ENCODE measurements around the gene DTNB. TPM values are rescaled to one million over a fixed set of nuclear protein-coding genes. Genes with fewer than 3 reads are reported as not detected.

DTNB gene
- total and polyA plus RNA-seq, 2 experiments from 2014 or later = 31.3 to 33.4 TPM

- H3K4me1 ChIP-seq (ENCODE audit: low read depth) = peaks cover 6% of the 10 kb centered on the region
- no peak for TF ChIP-seq CTCF (IDR thresholded peaks at IDR 0.05; ENCODE audit: low read depth, low read length)
- DNase-seq (ENCODE audit: low read depth in 1 of 2, low spot score in 1 of 2) = no peak
- H3K27ac ChIP-seq = no peak overlapping the region
- no peaks in the 10 kb centered on the region for H3K27me3 ChIP-seq
- H3K36me3 ChIP-seq = no peaks in the 10 kb centered on the region
- no peak overlapping the region for H3K4me3 ChIP-seq
- no peaks in the 10 kb centered on the region for H3K9me3 ChIP-seq (ENCODE audit: low read depth)
Measured at GRCh38 chr2:25380586-25381375, 292.6 kb downstream of the DTNB start.

GRCh38 chr2:25380023-25380422 is 293.4 kb downstream of the DTNB start:
- no peak for DNase-seq (ENCODE audit: low read depth in 1 of 2, low spot score in 1 of 2)
- TF ChIP-seq CTCF (IDR thresholded peaks at IDR 0.05; ENCODE audit: low read depth, low read length) = no peak
- Histone ChIP-seq H3K4me3 (no peak overlapping the region), H3K4me1 (ENCODE audit: low read depth) (peaks cover 6% of the 10 kb centered on the region), H3K36me3 (no peaks in the 10 kb centered on the region), H3K27me3 (no peaks in the 10 kb centered on the region), H3K27ac (no peak overlapping the region), H3K9me3 (ENCODE audit: low read depth) (no peaks in the 10 kb centered on the region)

- no peak for DNase-seq (ENCODE audit: low read depth in 1 of 2, low spot score in 1 of 2)
- Histone ChIP-seq H3K36me3 (no peaks in the 10 kb centered on the region), H3K4me1 (ENCODE audit: low read depth) (peaks cover 6% of the 10 kb centered on the region), H3K27ac (no peak overlapping the region), H3K9me3 (ENCODE audit: low read depth) (no peaks in the 10 kb centered on the region), H3K27me3 (no peaks in the 10 kb centered on the region), H3K4me3 (no peak overlapping the region)
- no peak for TF ChIP-seq CTCF (IDR thresholded peaks at IDR 0.05; ENCODE audit: low read depth, low read length)
Measured at GRCh38 chr2:25379535-25379934, 293.8 kb downstream of the DTNB start.

- H3K9me3 ChIP-seq (ENCODE audit: low read depth) = no peaks in the 10 kb centered on the region
- DNase-seq (ENCODE audit: low read depth in 1 of 2, low spot score in 1 of 2) = no peak
Measured at GRCh38 chr2:25378731-25379490, 294.5 kb downstream of the DTNB start.

More at GRCh38 chr2:25378731-25379490, 294.5 kb downstream of the DTNB start:
- H3K27ac ChIP-seq = no peak overlapping the region
- H3K4me1 ChIP-seq (ENCODE audit: low read depth) = peaks cover 6% of the 10 kb centered on the region
- TF ChIP-seq CTCF (IDR thresholded peaks at IDR 0.05; ENCODE audit: low read depth, low read length) = no peak
- no peaks in the 10 kb centered on the region for H3K27me3 ChIP-seq
- no peak overlapping the region for H3K4me3 ChIP-seq
- H3K36me3 ChIP-seq = no peaks in the 10 kb centered on the region
